Neutrophil (primary cell): ENCODE measurements around the gene YY1.

Source experiments
- H3K27ac ChIP-seq: fragments of 200-600 bp; sonication (generic); 2 replicates; pipeline ENCODE4 v1.5.1; 2016; ENCODE audit warnings: mild to moderate bottlenecking, moderate library complexity
- H3K27me3 ChIP-seq: fragments of 200-600 bp; sonication (generic); 2 replicates; pipeline ENCODE4 v1.6.0; 2016; ENCODE audit warnings: mild to moderate bottlenecking
- H3K36me3 ChIP-seq: fragments of 200-600 bp; sonication (generic); 2 replicates; pipeline ENCODE4 v1.5.1; 2017
- H3K4me1 ChIP-seq, 2 experiments: fragments of 200-600 bp in 1 of 2; sonication (generic) in 1 of 2; 1 replicate in 1 of 2; 2 replicates in 1 of 2; pipeline versions ENCODE4 v1.5.1 to v1.6.1; 2013 to 2016; ENCODE audit warnings: low read depth in 1 of 2, low read length in 1 of 2, mild to moderate bottlenecking in 1 of 2, moderate library complexity in 1 of 2; ENCODE audit not compliant: control insufficient read depth in 1 of 2, insufficient read depth in 1 of 2
- H3K4me3 ChIP-seq, 2 experiments: fragments of 200-600 bp in 1 of 2; sonication (generic) in 1 of 2; 1 replicate in 1 of 2; 2 replicates in 1 of 2; pipeline ENCODE4 v1.5.1; 2013 to 2016; ENCODE audit warnings: low read depth in 1 of 2, low read length in 1 of 2, mild to moderate bottlenecking in 1 of 2, moderate library complexity in 1 of 2
- H3K9me3 ChIP-seq: fragments of 200-600 bp; sonication (generic); 2 replicates; pipeline ENCODE4 v1.5.1; 2016
- TF ChIP-seq, protein P1 (sequence below): fragments of 200-600 bp; sonication (generic); IDR thresholded peaks from 2 replicates; pipeline ENCODE4 v1.5.1; 2016; ENCODE audit warnings: antibody characterized with exemption

The YY1 gene

DNA sequence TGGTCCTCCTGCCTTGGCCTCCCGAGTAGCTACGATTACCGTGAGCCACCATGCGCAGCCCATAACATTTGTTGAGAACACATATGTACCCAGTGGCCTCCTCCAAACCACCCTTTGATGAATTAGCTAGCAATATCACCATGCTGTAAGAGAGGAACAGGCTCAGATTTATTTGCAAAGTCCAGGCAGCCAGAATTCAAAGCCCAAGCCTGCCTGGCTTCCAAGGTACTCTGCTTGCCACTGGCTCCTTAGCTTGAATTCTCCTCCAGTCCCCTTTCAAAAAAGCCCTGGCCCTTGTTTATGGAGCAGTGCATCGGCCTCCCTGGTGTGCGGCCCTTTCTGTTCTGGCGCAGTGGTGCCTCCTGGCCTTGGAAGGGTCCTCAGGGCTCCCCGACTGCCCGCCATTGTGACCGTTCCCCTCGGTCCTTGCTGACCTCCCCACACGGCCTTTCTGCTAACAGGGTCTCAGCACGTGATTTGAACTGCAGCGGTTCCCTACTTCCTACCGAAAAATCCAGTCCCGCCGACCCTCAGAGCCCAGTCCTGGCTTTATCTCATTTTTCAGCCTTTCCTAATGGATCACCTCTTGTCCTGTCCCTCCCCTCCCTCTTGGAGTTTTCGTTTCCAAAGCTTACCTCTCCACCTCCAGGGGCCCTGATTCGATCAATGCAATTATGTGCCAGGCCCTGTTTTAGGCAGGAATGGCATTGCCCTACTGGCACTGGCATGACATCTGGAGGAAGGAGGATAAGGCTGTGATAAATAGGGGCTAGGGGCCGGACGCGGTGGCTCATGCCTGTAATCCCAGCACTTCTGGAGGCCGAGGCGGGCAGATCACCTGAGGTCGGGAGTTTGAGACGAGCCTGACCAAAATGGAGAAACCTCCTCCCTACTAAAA is 45.3 kb downstream of the YY1 start:
- Histone ChIP-seq H3K27ac (no peak overlapping the region), H3K4me3 (peak overlapping the region; percentile 88 to 98), H3K27me3 (no peaks in the 10 kb centered on the region), H3K4me1 (peaks cover 14% of the 10 kb centered on the region in 2 experiments), H3K36me3 (peaks cover 10% of the 10 kb centered on the region), H3K9me3 (no peaks in the 10 kb centered on the region)
- TF ChIP-seq, protein P1, sequence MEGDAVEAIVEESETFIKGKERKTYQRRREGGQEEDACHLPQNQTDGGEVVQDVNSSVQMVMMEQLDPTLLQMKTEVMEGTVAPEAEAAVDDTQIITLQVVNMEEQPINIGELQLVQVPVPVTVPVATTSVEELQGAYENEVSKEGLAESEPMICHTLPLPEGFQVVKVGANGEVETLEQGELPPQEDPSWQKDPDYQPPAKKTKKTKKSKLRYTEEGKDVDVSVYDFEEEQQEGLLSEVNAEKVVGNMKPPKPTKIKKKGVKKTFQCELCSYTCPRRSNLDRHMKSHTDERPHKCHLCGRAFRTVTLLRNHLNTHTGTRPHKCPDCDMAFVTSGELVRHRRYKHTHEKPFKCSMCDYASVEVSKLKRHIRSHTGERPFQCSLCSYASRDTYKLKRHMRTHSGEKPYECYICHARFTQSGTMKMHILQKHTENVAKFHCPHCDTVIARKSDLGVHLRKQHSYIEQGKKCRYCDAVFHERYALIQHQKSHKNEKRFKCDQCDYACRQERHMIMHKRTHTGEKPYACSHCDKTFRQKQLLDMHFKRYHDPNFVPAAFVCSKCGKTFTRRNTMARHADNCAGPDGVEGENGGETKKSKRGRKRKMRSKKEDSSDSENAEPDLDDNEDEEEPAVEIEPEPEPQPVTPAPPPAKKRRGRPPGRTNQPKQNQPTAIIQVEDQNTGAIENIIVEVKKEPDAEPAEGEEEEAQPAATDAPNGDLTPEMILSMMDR: no peak

DNA sequence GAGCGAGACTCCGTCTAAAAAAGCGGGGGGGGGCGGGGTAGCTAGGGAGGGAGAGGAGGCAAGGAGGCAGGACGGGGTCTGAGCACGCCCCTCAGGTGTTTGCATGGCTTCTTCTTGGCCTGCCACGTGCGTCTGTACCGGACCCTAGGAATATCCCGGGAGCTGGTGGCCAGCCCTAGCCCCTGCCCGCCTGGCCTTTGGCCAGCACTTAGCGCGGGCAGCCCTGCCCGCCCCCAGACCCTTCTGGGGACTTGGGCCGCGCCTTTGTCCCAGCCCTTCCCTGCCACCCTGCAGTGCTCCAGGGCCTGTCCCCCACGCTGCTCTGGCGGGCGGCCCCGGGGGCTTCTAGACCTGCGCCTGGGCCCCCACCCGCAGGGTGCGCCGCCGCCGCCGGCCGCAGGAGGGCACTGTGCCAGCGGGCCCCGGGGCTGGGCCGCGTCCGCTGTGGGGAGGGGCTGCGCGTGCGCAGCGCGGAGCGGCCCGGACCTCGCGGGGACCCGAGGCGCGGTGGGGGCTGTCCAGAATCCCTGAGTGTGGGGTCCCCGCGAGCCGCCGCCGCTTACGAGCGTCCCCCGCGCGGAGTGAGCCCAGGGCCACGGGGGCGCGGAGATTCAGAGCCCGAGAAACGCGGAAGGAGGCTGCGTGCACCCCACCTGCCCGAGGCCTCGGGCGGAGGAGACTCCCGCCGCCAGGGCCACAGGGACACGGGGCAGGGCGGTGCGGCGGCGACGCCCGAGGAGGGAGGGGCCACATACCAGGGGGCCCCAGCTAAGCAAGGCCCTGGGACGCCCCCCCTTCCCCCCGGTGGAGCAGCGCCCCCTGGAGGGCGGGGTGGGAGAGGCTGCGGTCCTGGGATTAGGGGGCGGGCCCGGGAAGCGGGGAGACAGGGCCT is 46.3 kb downstream of the YY1 start:
- H3K4me1 ChIP-seq: peaks cover 12 to 13% of the 10 kb centered on the region in 2 experiments

DNA sequence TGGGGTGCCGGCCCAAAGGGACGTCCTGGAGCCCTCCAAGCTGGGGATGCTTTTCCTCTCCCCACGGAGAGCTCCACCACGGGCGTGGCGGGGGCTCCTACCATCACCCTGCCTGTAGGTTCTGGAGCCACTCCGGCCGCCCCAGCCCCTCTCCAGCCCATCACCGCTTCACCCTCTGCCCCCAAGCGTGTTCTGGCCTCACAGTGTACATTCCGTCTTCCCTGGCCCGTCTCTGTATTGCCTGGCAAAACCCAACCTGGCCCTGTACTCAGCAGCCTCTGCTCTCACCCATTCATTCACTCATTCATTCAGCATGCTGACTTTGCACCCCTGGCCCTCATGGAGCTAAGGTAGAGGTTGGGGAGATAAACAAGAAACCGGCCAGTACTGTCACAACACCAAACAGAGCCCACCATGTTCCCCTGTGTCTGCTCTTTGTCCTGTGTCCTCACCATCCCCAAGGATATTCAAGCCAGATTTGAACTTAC is 47.0 kb downstream of the YY1 start:
- Histone ChIP-seq H3K4me1 (peaks cover 12 to 13% of the 10 kb centered on the region in 2 experiments), H3K27ac (peak overlapping the region; percentile 81), H3K9me3 (no peaks in the 10 kb centered on the region), H3K36me3 (peaks cover 12% of the 10 kb centered on the region), H3K4me3 (peak overlapping the region; percentile 88 to 98), H3K27me3 (no peaks in the 10 kb centered on the region)
- TF ChIP-seq, protein P1: no peak

More for the DNA sequence above, 46.3 kb downstream of the YY1 start:
- Histone ChIP-seq H3K36me3 (peaks cover 10% of the 10 kb centered on the region), H3K27ac (peak overlapping the region; percentile 81), H3K4me3 (peak overlapping the region; percentile 88 to 98), H3K27me3 (no peaks in the 10 kb centered on the region), H3K9me3 (no peaks in the 10 kb centered on the region)
- TF ChIP-seq, protein P1: peak; percentile 93

DNA sequence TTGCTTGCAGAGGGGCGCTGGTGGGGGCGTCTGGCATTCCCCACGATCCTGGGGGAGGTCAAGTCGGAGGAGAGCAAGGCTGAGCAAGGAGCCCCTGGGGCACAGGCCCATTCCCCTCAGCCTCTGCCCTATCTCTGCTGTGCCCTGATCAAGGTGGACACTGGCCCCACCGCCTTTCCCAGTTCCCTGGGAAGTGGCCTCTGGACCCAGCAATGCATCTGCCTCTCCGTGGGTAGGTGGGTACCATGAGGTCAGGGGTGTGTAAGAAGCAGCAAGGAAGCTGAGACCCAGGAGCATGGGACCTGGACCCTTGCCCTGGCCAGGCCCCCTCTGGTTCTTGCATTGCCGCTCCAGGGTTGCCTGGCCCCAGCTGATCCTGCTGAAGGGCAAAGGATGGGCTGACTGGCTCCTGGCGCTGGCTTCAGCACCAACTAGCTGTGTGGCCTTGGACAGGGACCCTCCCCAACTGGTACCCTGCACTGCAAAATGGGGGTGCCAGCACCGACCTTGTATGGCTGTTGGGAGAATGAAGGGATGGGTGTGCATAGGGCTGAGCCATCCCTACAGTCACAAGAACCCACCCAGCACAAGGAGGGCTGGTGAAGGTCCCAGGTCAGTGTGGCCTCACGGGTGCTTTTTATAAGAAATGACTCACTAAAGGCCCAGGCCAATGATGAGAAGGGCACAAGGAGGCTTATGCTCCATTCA is 47.7 kb downstream of the YY1 start:
- peaks cover 12 to 13% of the 10 kb centered on the region in 2 experiments for H3K4me1 ChIP-seq

More for the DNA sequence above, 47.7 kb downstream of the YY1 start:
- no peaks in the 10 kb centered on the region for H3K9me3 ChIP-seq
- H3K4me3 ChIP-seq: no peak overlapping the region
- H3K27me3 ChIP-seq: no peaks in the 10 kb centered on the region
- TF ChIP-seq, protein P1: no peak
- no peak overlapping the region for H3K27ac ChIP-seq
- H3K36me3 ChIP-seq: peaks cover 13% of the 10 kb centered on the region
